Keratinocyte (primary cell): ENCODE measurements around the gene TAS2R30.

Experiments used
- EZH2 ChIP-seq: IDR thresholded peaks from one replicate; pipeline ENCODE4 v1.6.1; 2012; ENCODE audit warnings: inconsistent platforms, mild to moderate bottlenecking, low read length, moderate library complexity
- TF ChIP-seq, protein P1 (sequence below), 3 experiments: IDR thresholded peaks in 1 of 3; conservative IDR thresholded peaks in 1 of 3; optimal IDR thresholded peaks in 1 of 3; 2 replicates in 2 of 3; 3 replicates in 1 of 3; pipeline versions ENCODE3 to v1.5.1; 2011; ENCODE audit warnings: low read length in 3 of 3, mild to moderate bottlenecking in 3 of 3, moderate library complexity in 2 of 3, control low read depth in 1 of 3, inconsistent platforms in 1 of 3; ENCODE audit not compliant: insufficient read depth in 2 of 3; ENCODE audit errors: extremely low read depth in 1 of 3

DNA sequence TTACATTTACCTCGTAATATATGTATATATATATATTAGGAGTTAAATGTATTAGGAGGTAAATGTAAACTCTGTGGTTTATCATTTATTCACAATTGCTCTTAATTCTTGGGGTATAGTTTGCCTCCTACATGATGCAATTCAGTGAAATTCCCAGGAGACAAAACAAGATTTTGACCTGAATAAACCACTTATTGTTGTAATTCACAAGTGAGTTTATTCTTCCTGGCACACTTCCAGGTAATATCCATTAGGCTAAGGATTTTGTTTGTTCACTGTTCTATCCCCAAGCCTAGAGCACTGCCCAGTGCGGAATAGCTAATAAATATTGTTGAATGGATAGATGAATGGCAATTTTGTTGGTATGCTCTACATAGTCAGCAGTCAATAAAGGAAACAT lies 39.6 kb upstream of the TAS2R30 start:
- TF ChIP-seq, protein P1, sequence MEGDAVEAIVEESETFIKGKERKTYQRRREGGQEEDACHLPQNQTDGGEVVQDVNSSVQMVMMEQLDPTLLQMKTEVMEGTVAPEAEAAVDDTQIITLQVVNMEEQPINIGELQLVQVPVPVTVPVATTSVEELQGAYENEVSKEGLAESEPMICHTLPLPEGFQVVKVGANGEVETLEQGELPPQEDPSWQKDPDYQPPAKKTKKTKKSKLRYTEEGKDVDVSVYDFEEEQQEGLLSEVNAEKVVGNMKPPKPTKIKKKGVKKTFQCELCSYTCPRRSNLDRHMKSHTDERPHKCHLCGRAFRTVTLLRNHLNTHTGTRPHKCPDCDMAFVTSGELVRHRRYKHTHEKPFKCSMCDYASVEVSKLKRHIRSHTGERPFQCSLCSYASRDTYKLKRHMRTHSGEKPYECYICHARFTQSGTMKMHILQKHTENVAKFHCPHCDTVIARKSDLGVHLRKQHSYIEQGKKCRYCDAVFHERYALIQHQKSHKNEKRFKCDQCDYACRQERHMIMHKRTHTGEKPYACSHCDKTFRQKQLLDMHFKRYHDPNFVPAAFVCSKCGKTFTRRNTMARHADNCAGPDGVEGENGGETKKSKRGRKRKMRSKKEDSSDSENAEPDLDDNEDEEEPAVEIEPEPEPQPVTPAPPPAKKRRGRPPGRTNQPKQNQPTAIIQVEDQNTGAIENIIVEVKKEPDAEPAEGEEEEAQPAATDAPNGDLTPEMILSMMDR (optimal IDR thresholded peaks at IDR 0.05 in 1 of 3, IDR thresholded peaks at IDR 0.05 in 1 of 3, conservative IDR thresholded peaks at IDR 0.05 in 1 of 3; ENCODE audit: extremely low read depth in 1 of 3, insufficient read depth in 2 of 3, low read length in 3 of 3) = no peak
- TF ChIP-seq EZH2 = no peak
